Neural progenitor cell (in vitro differentiated cells): ENCODE measurements around the gene XCR1.

Experiments
- CTCF ChIP-seq: fragments of 200-600 bp; sonication (generic); IDR thresholded peaks from 2 replicates; pipeline ENCODE4 v1.5.1; 2017; ENCODE audit warnings: antibody characterized with exemption, mild to moderate bottlenecking
- EZH2 ChIP-seq: fragments of 200-600 bp; sonication (generic); IDR thresholded peaks from 2 replicates; pipeline ENCODE4 v1.6.1; 2017; ENCODE audit warnings: antibody characterized with exemption, mild to moderate bottlenecking, moderate library complexity
- EZH2phosphoT487 ChIP-seq: fragments of 200-600 bp; sonication (generic); IDR thresholded peaks from 2 replicates; pipeline ENCODE4 v1.6.1; 2017; ENCODE audit warnings: antibody characterized with exemption

GRCh38 chr3:46075816-46076215, 48.5 kb upstream of the XCR1 start:
- TF ChIP-seq CTCF, result no peak
- no peak for TF ChIP-seq EZH2
- no peak for TF ChIP-seq EZH2phosphoT487
